GM12891 (cell line): ENCODE data around the gene INCENP. TPM values are rescaled to one million over a fixed set of nuclear protein-coding genes. Genes with fewer than 3 reads are reported as not detected.
A peak's percentile ranks its signal among the peaks of the same experiment; 100 is the strongest.
"Not testable (repeated sequence)": the region's sequence is repeated elsewhere in the genome, so short reads cannot be mapped to it uniquely, and the experiment has no call there.

ENCODE experiments used
- DNase-seq: peaks from one replicate; pipeline ENCODE4 v3.0.0; 2011; ENCODE audit warnings: low spot score; ENCODE audit not compliant: insufficient read length
- FAIRE-seq: peaks from 2 replicates; lab custom pipeline; 2011; peaks lifted over from hg19 to GRCh38; lab: Jason Lieb, UNC
- PAX5 ChIP-seq: IDR thresholded peaks from 2 replicates; pipeline ENCODE4 v1.6.1; 2011; ENCODE audit warnings: low read length, moderate library complexity, mild to moderate bottlenecking; ENCODE audit not compliant: insufficient read depth, severe bottlenecking
- POLR2A ChIP-seq: IDR thresholded peaks from 2 replicates; pipeline ENCODE4 v1.6.1; 2011; ENCODE audit warnings: low read depth, low read length, control low read depth
- POLR2AphosphoS5 ChIP-seq: IDR thresholded peaks from 2 replicates; pipeline ENCODE4 v1.6.1; 2011; ENCODE audit warnings: low read depth, low read length, control low read depth
- POU2F2 ChIP-seq: IDR thresholded peaks from 2 replicates; pipeline ENCODE4 v1.6.1; 2011; ENCODE audit warnings: low read depth, mild to moderate bottlenecking, control low read depth, low read length, moderate library complexity
- SPI1 ChIP-seq: IDR thresholded peaks from 2 replicates; pipeline ENCODE4 v1.6.1; 2011; ENCODE audit warnings: low read depth, low read length, control low read depth
- TAF1 ChIP-seq: IDR thresholded peaks from 2 replicates; pipeline ENCODE4 v1.6.1; 2011; ENCODE audit warnings: low read depth, low read length, control low read depth
- polyA plus RNA-seq: library from polyadenylated mRNA; unstranded; fragments of >200 nt; gene quantifications from one replicate; pipeline ENCODE4 v1.2.1, GENCODE V29; 2012; ENCODE audit warnings: low read depth, missing spikeins, inconsistent platforms; ENCODE audit not compliant: missing spikeins

Gene INCENP
- 25.4 TPM for polyA plus RNA-seq

DNA sequence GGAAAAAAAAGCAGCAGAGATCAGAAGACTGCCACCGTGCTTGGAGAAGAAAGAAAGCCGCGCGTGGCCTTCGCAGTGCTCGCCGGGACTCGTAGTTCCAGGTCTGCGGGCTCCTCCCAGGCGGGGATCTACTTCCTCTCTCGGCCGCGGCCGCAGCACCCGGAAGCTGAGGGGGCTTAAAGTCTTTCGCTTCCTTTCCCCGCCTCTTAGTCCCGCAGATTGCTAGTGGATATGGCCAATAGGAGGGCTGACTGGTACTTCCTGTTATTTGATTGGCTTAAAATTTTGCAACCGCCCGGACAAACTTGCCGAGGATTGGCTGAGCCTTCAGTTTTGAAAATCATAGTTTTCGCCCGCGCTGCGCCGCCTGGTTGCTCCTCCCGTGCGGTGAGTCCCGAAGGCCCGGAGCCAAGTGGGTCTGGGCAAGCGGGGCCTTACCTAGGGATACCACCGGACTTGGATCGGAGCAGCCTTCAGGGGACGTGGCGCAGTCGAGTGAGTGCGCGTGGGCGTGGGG lies at the start of gene INCENP:
INCENP (plus strand) TSS at position 343 of the 517 bp plus-strand sequence. CDS start 4,151 bp downstream, outside the sequence.
- TF ChIP-seq POLR2AphosphoS5 = no peak
- no peak for TF ChIP-seq PAX5
- TF ChIP-seq SPI1 = peak; percentile 81
- TF ChIP-seq POLR2A = no peak; the same call in 1 of the 2 replicates
- TF ChIP-seq POU2F2 = no peak
- DNase-seq = peak; percentile 87
- peak; percentile 87 for FAIRE-seq

DNA sequence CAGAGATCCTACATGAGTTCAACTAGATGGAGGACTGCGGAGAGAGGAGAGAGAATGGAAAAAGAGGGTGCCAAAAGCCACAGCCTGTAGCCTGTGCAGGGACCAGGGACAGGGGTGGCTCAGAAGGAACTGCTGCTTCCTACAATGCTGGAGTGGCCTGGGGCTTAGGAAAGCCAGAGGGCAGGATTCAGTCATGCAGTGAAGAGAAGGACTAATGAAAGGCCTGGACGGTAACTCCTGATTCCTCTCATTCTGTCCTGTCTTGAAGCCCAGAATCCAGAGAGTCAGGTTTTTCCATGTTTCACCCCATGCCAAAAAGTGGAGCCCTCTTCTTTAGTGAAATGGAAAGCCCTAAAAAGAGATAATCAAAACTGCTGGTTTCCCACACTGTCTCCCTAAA lies 48.4 kb upstream of the INCENP start:
- FAIRE-seq = no peak
- TF ChIP-seq POLR2AphosphoS5 (no peak), TAF1 (no peak), SPI1 (no peak), POLR2A (no peak), POU2F2 (no peak), PAX5 (no peak)
- no peak for DNase-seq

DNA sequence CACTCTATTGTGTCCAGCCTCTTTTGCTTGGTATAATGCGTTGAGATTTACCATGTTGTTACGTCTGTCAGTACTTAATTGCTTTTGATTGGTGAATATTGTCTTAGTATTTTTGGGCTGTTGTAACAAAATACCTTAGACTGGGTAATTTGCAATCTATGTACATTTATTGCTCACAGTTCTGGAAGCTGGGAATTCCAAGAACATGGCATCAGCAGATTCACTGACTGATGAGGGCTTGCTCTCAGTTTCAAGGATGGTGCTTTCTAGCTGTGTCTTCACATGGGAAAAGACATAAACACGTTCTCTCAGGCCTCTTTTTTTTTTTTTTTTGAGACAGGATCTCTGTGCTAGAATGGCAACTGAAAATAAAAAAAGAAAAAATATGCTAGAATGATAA lies 46.7 kb upstream of the INCENP start:
- TF ChIP-seq PAX5 (no peak), SPI1 (no peak), TAF1 (no peak), POLR2A (no peak), POLR2AphosphoS5 (no peak), POU2F2 (no peak)
- FAIRE-seq (no peak), DNase-seq (no peak)

DNA sequence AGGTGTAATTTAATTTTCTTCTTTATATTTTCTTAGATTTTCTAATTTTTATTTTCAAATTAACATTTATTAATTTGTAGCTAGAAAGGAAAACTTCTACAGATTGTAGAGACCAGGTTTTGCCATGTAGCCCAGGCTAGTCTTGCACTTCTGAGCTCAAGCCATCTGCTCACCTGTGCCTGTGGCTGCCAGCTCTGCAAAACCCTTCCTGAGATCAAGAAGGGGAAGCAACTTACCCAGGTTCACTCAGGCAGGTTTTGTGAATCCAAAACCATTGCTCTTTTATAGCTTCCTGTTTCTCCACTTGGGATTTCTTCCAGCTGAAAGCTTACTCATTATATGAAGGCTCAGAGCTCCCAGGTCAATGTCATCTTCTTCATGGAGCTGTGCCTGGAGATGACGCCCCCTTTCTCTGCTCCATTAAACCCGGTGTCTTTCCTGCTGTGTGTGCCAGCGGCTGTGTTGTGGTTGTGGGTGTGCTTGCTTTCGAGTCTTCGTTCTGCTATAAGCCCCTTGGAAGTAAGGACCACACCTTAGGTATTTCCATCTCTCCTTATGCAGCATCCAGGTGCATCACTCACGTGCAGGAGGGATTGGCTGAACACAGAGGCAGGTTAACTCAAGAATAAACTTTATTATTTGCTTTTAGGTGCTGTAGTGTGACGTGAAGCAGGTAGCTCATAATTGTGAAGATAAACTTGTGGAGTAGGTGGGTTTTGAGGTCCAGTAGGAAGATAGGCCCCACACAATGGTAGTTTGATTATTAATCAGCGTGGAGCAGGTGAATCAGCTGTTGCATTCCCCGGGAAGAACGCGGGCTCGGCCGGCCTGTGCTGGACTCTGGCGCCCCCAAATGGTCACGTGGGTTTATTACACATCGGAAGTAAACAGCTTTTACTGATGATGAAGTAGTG lies 42.2 kb upstream of the INCENP start:
- peak; percentile 81 for FAIRE-seq
- TF ChIP-seq POLR2AphosphoS5 (no peak), PAX5 (no peak), POLR2A (no peak), TAF1 (no peak), POU2F2 (no peak), SPI1 (no peak)

DNA sequence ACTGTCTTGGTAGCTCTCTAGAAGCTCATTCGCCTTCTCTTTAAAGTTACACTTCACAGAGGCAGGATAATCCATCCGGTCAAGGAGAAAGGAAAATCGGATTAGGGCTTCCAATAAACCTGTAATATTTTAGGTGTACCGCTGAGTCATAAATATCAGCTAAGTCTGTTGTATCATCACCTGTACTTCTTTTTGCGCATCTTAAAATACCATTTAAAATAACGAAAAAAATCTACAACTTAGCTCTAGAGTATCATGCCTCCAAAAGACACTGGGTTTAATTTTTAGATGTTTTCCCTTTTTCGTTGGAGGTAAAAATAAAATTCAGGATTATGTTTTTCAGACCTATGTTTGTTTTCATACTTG lies 41.5 kb upstream of the INCENP start:
- FAIRE-seq = no peak
- TF ChIP-seq POU2F2 (no peak), POLR2A (no peak), PAX5 (no peak), POLR2AphosphoS5 (no peak), SPI1 (no peak), TAF1 (no peak)
- DNase-seq = no peak

More for the DNA sequence above, 42.2 kb upstream of the INCENP start:
- DNase-seq = peak; percentile 29

DNA sequence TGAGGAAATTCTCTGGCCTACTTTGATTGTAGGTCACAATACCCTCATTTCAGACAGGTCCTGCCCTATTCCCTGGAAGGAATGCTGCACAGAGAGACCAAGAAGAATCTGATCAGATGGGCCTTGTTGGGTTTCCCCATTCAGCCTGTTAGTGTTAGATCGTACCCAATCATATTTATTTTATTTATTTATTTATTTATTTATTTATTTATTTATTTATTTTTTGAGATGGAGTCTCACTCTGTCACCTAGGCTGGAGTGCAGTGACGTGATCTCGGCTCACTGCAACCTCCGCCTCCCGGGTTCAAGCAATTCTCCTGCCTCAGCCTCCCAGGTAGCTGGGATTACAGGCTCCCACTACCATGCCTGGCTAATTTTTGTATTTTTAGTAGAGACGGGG lies 39.0 kb upstream of the INCENP start:
- not testable (repeated sequence) for DNase-seq, FAIRE-seq

DNA sequence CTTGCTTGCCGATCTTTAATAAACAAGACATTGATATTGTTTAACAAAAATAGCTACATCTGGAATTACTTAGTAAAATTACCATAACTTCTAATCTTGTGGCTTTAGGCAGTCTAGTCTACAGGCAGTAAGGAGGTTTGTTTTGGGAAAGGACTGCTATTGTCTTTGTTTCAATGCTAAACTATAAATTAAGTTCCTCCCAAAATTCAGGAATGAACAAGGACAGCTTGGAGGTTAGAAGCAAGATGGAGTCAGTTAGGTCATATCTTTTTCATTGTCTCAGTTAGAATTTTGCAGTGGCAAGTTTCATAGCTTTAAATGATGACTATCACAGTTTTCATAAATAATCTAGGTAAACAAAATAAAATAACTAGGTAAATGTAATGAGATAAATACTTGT lies 36.1 kb upstream of the INCENP start:
- FAIRE-seq (no peak), DNase-seq (no peak)
- TF ChIP-seq POLR2A (no peak), POLR2AphosphoS5 (no peak), SPI1 (no peak), TAF1 (no peak), PAX5 (no peak), POU2F2 (no peak)

DNA sequence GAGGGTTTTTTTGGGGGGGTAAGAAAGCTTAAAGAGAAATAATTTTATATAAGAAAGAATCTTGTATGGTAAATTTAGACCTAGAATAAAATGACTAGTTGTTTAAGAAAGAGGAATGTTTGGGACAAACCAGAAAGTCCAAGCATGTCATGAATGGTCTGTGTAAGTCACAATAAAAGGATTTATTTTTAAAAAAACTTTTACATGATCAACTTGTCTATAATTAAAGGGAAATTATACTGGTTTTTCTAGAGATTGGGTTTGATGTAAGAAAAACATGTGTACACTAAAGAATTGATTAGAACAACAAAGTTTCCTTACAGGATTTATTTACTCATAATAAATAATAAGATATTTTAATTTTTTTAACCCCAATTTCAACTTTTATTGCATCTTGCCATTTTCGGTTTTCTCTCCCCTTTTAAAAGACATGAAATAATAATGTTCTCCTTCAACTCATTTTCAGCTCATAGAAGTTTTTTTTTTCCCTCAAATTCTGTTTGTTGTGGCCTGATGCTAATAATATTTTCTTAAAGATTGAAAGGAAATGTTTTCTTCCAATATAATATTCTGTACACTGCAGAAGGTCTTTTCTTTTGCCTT lies 35.4 kb upstream of the INCENP start:
- no peak for FAIRE-seq
- no peak for DNase-seq
- TF ChIP-seq PAX5 (no peak), TAF1 (no peak), SPI1 (no peak), POLR2AphosphoS5 (no peak), POLR2A (no peak), POU2F2 (no peak)

DNA sequence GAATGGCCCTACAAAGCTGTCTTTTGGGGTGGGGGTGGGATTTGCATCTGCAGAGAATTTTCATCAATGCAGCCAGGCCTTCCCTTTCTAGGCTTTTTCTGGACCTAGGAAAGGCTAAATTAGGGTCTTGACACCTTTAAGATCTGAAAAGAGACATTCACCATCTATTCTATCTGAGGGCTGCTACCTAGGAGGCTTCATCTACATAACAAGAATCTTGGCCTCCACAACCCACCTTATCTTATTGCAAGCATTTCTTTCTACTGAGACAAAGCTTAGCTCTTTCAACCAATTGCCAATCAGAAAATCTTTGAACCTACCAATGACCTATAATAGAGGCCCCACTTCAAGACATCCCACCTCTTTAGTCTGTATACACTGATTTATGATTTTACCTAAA lies 20.7 kb upstream of the INCENP start:
- no peak for FAIRE-seq
- DNase-seq = no peak
- TF ChIP-seq POU2F2 (no peak), TAF1 (no peak), PAX5 (no peak), POLR2A (no peak), SPI1 (no peak), POLR2AphosphoS5 (no peak)
